Hepatocyte (in vitro differentiated cells): ENCODE data around the gene MAB21L4. TPM values are rescaled to one million over a fixed set of nuclear protein-coding genes. Genes with fewer than 3 reads are reported as not detected.

Experiments used
- DNase-seq: peaks from one replicate; pipeline ENCODE4 v3.0.0-alpha.2; 2016; ENCODE audit warnings: low spot score
- H2AFZ ChIP-seq: fragments of 200-600 bp; sonication (generic); 2 replicates; pipeline ENCODE4 v1.6.0; 2016; ENCODE audit warnings: antibody characterized with exemption, mild to moderate bottlenecking
- H3K27ac ChIP-seq: fragments of 200-600 bp; sonication (generic); 2 replicates; pipeline ENCODE4 v1.5.1; 2016; ENCODE audit warnings: mild to moderate bottlenecking
- H3K27me3 ChIP-seq: fragments of 200-600 bp; sonication (generic); 2 replicates; pipeline ENCODE4 v1.6.1; 2016
- H3K36me3 ChIP-seq: fragments of 200-600 bp; sonication (generic); replicated peaks from 2 replicates; pipeline ENCODE4 v1.5.1; 2016; ENCODE audit warnings: low read depth; ENCODE audit not compliant: insufficient read depth
- H3K4me1 ChIP-seq: fragments of 200-600 bp; sonication (generic); 2 replicates; pipeline ENCODE4 v1.5.1; 2016; ENCODE audit warnings: mild to moderate bottlenecking, moderate library complexity; ENCODE audit not compliant: insufficient read depth
- H3K4me2 ChIP-seq: fragments of 200-600 bp; sonication (generic); 2 replicates; pipeline ENCODE4 v1.6.0; 2016
- H3K4me3 ChIP-seq: fragments of 200-600 bp; sonication (generic); 2 replicates; pipeline ENCODE4 v1.5.1; 2016; ENCODE audit warnings: mild to moderate bottlenecking
- H3K79me2 ChIP-seq: fragments of 200-600 bp; sonication (generic); 2 replicates; pipeline ENCODE4 v1.6.0; 2017; ENCODE audit warnings: mild to moderate bottlenecking
- H3K9me2 ChIP-seq: fragments of 200-600 bp; sonication (generic); replicated peaks from 2 replicates; pipeline ENCODE4 v1.6.0; 2017; ENCODE audit warnings: mild to moderate bottlenecking; ENCODE audit not compliant: insufficient read depth
- H3K9me3 ChIP-seq: fragments of 200-600 bp; sonication (generic); 2 replicates; pipeline ENCODE4 v1.5.1; 2016; ENCODE audit warnings: low read depth, mild to moderate bottlenecking
- H4K20me1 ChIP-seq: fragments of 200-600 bp; sonication (generic); 2 replicates; pipeline ENCODE4 v1.6.0; 2016; ENCODE audit warnings: mild to moderate bottlenecking; ENCODE audit not compliant: insufficient read depth, poor library complexity, severe bottlenecking
- EZH2 ChIP-seq: fragments of 200-600 bp; sonication (generic); IDR thresholded peaks from 2 replicates; pipeline ENCODE4 v1.6.1; 2016; ENCODE audit warnings: antibody characterized with exemption, mild to moderate bottlenecking, borderline replicate concordance
- EZH2phosphoT487 ChIP-seq: fragments of 200-600 bp; sonication (generic); IDR thresholded peaks from one replicate; pipeline ENCODE4 v1.6.1; 2018; ENCODE audit warnings: antibody characterized with exemption, mild to moderate bottlenecking, low read depth, moderate library complexity; ENCODE audit not compliant: unreplicated experiment, severe bottlenecking
- WGBS: methylation state at CpG from one replicate; pipeline ENCODE4 v1.1.6; 2016; ENCODE audit warnings: low lambda C conversion rate; ENCODE audit errors: missing lambda C conversion rate; 5-methylcytosine and 5-hydroxymethylcytosine counted together
- polyA plus RNA-seq: library from polyadenylated mRNA; unstranded; fragments of >200 nt; fragmentation: Nextera tagmentation; extraction: Ambion mirVana; gene quantifications from 2 replicates; pipeline ENCODE4 v1.2.1, GENCODE V29; 2016
- total RNA-seq: library from RNA; depleted of rRNA; stranded (reverse); fragments of >200 nt; gene quantifications from 2 replicates; pipeline ENCODE4 v1.2.3, GENCODE V29; 2014
- TF ChIP-seq, protein P1 (sequence below): fragments of 200-600 bp; sonication (generic); IDR thresholded peaks from 2 replicates; pipeline ENCODE4 v1.5.1; 2016; ENCODE audit warnings: antibody characterized with exemption, mild to moderate bottlenecking; ENCODE audit not compliant: poor library complexity

MAB21L4 gene
- total and polyA plus RNA-seq, 2 experiments from 2014 or later, result 11.5 to 34.5 TPM

DNA sequence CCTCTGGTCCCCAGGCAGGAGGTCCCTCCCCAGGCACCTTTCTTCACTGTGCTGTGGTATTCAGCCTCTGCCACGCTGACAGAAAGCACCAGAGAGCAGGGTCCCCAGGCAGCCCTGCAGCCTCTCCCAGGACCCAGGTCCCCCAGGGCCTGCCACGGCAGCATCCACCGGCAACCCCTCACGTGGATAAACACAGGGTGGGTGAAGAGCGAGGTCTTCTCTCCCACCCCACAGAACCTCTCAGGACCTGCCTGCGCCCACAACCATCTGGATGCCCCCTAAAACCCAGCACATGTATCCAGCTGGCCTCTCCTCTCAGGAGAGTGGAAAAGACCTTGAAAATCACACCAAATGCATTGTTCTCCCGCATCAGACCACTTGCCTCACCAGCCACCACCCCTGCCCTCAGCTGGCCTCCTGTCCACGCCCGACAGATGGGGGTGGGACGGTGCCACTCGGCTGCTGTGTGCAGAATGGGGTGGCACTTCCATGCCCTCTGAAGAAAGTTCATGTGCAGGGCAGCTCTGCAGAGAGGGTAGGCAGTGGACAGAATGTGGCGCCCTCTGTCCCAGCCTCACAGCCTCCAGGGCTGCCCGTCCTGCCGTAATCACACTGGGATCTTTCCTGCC is 6.1 kb upstream of the MAB21L4 start:
- DNase-seq, result no peak
- no peak overlapping the region for H3K27ac ChIP-seq
- TF ChIP-seq, protein P1, sequence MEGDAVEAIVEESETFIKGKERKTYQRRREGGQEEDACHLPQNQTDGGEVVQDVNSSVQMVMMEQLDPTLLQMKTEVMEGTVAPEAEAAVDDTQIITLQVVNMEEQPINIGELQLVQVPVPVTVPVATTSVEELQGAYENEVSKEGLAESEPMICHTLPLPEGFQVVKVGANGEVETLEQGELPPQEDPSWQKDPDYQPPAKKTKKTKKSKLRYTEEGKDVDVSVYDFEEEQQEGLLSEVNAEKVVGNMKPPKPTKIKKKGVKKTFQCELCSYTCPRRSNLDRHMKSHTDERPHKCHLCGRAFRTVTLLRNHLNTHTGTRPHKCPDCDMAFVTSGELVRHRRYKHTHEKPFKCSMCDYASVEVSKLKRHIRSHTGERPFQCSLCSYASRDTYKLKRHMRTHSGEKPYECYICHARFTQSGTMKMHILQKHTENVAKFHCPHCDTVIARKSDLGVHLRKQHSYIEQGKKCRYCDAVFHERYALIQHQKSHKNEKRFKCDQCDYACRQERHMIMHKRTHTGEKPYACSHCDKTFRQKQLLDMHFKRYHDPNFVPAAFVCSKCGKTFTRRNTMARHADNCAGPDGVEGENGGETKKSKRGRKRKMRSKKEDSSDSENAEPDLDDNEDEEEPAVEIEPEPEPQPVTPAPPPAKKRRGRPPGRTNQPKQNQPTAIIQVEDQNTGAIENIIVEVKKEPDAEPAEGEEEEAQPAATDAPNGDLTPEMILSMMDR, result no peak
- no peak for TF ChIP-seq EZH2
- TF ChIP-seq EZH2phosphoT487, result no peak
- no peak overlapping the region for H2AFZ ChIP-seq
- H3K9me2 ChIP-seq, result no peaks in the 10 kb centered on the region
- no peaks in the 10 kb centered on the region for H3K79me2 ChIP-seq
- peaks cover 3% of the 10 kb centered on the region for H3K4me1 ChIP-seq
- no peak overlapping the region for H3K4me2 ChIP-seq
- WGBS, result 77% methylated on average over 14 of the region's 14 CpGs
- H4K20me1 ChIP-seq, result no peaks in the 10 kb centered on the region
- H3K9me3 ChIP-seq, result no peaks in the 10 kb centered on the region
- peaks cover 4% of the 10 kb centered on the region for H3K27me3 ChIP-seq
- H3K4me3 ChIP-seq, result no peak overlapping the region
- no peaks in the 10 kb centered on the region for H3K36me3 ChIP-seq

DNA sequence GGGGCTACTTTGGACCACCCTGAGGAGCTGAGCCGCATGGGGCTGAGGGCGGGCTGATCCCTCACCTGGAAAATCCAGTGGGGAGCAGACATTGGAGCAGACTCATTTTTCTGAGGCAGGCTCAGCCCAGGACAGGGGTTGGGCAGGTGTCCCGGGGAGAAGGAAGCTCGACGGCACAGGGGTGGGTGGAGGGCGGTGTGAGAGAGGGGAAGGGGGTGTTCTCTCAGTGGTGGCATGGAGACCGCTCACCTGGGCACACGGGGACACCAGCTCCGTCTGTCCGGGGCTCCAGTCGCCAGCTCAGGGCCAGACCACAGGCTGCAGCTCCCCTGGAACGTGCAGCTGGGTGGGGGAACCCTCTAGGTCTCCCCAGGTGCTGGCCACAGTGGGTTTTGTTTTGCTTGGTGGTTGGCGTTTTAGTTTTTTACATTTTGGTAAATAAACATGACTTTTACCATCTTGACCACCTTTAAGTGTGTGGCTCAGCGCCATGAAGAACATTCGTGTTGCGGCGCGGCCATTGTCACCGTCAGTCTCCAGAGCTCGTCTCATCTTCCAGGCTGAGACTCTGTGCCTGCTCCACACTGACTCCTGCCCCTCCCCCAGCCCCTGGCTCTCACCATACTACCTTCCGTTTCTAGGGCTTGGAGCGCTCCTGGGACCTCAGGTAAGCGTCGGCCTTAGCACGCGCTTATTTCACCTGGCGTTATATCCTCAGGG is 4.3 kb upstream of the MAB21L4 start:
- H3K4me2 ChIP-seq, result no peak overlapping the region
- TF ChIP-seq EZH2 (no peak), EZH2phosphoT487 (no peak)
- TF ChIP-seq, protein P1, result no peak
- peaks cover 17% of the 10 kb centered on the region for H3K4me1 ChIP-seq
- H3K27ac ChIP-seq, result no peak overlapping the region
- H3K9me3 ChIP-seq, result no peaks in the 10 kb centered on the region
- no peaks in the 10 kb centered on the region for H4K20me1 ChIP-seq
- no peak overlapping the region for H2AFZ ChIP-seq
- WGBS, result 92% methylated on average over 22 of the region's 27 CpGs
- no peak for DNase-seq
- no peaks in the 10 kb centered on the region for H3K27me3 ChIP-seq
- H3K36me3 ChIP-seq, result no peaks in the 10 kb centered on the region
- H3K9me2 ChIP-seq, result no peaks in the 10 kb centered on the region
- H3K79me2 ChIP-seq, result no peaks in the 10 kb centered on the region
- H3K4me3 ChIP-seq, result no peak overlapping the region

GRCh38 chr2:240899468-240899865 is 3.5 kb upstream of the MAB21L4 start:
- Histone ChIP-seq H3K4me3 (no peak overlapping the region), H3K9me2 (no peaks in the 10 kb centered on the region), H3K27ac (no peak overlapping the region), H3K27me3 (no peaks in the 10 kb centered on the region), H4K20me1 (no peaks in the 10 kb centered on the region), H2AFZ (no peak overlapping the region), H3K9me3 (no peaks in the 10 kb centered on the region), H3K36me3 (no peaks in the 10 kb centered on the region), H3K4me1 (peaks cover 17% of the 10 kb centered on the region), H3K79me2 (no peaks in the 10 kb centered on the region), H3K4me2 (no peak overlapping the region)
- TF ChIP-seq EZH2phosphoT487, result no peak
- TF ChIP-seq, protein P1, result no peak
- no peak for TF ChIP-seq EZH2
- 89% methylated on average over 19 of the region's 19 CpGs for WGBS
- no peak for DNase-seq
